CMK (cell line): ENCODE results near the gene PGBD5.
"Not testable (repeated sequence)": the region's sequence is repeated elsewhere in the genome, so short reads cannot be mapped to it uniquely, and the experiment has no call there.

ENCODE experiments used
- DNase-seq: peaks from one replicate; pipeline ENCODE4 v3.0.0-alpha.2; 2010; ENCODE audit warnings: low read depth

The PGBD5 gene

GRCh38 chr1:230424391-230425251 is 1.5 kb downstream of the PGBD5 start:
- DNase-seq, result no peak

GRCh38 chr1:230423951-230424350 is 2.2 kb downstream of the PGBD5 start:
- DNase-seq, result no peak

GRCh38 chr1:230423261-230423660 is 2.9 kb downstream of the PGBD5 start:
- no peak for DNase-seq

- no peak for DNase-seq
Measured at GRCh38 chr1:230422221-230422981, 3.7 kb downstream of the PGBD5 start.

- no peak for DNase-seq
Measured at GRCh38 chr1:230421481-230421880, 4.7 kb downstream of the PGBD5 start.

GRCh38 chr1:230420372-230420771 is 5.8 kb downstream of the PGBD5 start:
- DNase-seq, result not testable (repeated sequence)

- DNase-seq, result no peak
Measured at GRCh38 chr1:230416430-230416829, 9.7 kb downstream of the PGBD5 start.

GRCh38 chr1:230415405-230416132 is 10.6 kb downstream of the PGBD5 start:
- DNase-seq, result no peak

- no peak for DNase-seq
Measured at GRCh38 chr1:230414694-230415093, 11.4 kb downstream of the PGBD5 start.

GRCh38 chr1:230414102-230414501 is 12.0 kb downstream of the PGBD5 start:
- no peak for DNase-seq

- DNase-seq, result no peak
Measured at GRCh38 chr1:230413061-230413460, 13.1 kb downstream of the PGBD5 start.

GRCh38 chr1:230408971-230409370 is 17.2 kb downstream of the PGBD5 start:
- DNase-seq, result no peak

GRCh38 chr1:230407351-230407750 is 18.8 kb downstream of the PGBD5 start:
- DNase-seq, result no peak

- not testable (repeated sequence) for DNase-seq
Measured at GRCh38 chr1:230406727-230407126, 19.4 kb downstream of the PGBD5 start.

- DNase-seq, result no peak
Measured at GRCh38 chr1:230403442-230403841, 22.7 kb downstream of the PGBD5 start.

GRCh38 chr1:230401763-230402294 is 24.3 kb downstream of the PGBD5 start:
- DNase-seq, result no peak

GRCh38 chr1:230401101-230401500 is 25.0 kb downstream of the PGBD5 start:
- no peak for DNase-seq

GRCh38 chr1:230400007-230400344 is 26.2 kb downstream of the PGBD5 start:
- no peak for DNase-seq

GRCh38 chr1:230399321-230400006 is 26.7 kb downstream of the PGBD5 start:
- no peak for DNase-seq

- DNase-seq, result no peak
Measured at GRCh38 chr1:230398856-230399255, 27.3 kb downstream of the PGBD5 start.

GRCh38 chr1:230396966-230397365 is 29.2 kb downstream of the PGBD5 start:
- no peak for DNase-seq

- DNase-seq, result no peak
Measured at GRCh38 chr1:230395932-230396331, 30.2 kb downstream of the PGBD5 start.
